Measurements from ENCODE around the gene CTSE. TPM values are rescaled to one million over a fixed set of nuclear protein-coding genes. Genes with fewer than 3 reads are reported as not detected.
"Not testable (repeated sequence)": the region's sequence is repeated elsewhere in the genome, so short reads cannot be mapped to it uniquely, and the experiment has no call there.

CTSE gene
- under 1 TPM in 1 of 8 experiments, not detected in 7; 0.76 TPM for total RNA-seq

GRCh38 chr1:206023695-206024094, at the start of gene CTSE:
Gene CTSE (minus strand): TSS chr1:206023895. CDS start chr1:206023791, 104 bp downstream.
- no peak within 1 kb of the TSS for H3K27ac ChIP-seq
- no peak within 1 kb of the TSS for H3K4me3 ChIP-seq
- H3K4me1 ChIP-seq (replicated peaks in 1 of 2): no peaks in the 10 kb centered on the region
- in situ Hi-C loops (cut with MboI; ENCODE audit: low pct_unique_long_range_greater_than_20kb in 2 of 9, low sequenced_read_pairs in 9 of 9, unreplicated experiment in 9 of 9): loop anchor here in 2 of 9 experiments (10.0 kb wide), 1 partner anchor 81 kb away; no protein-coding TSS in a partner anchor
- no peak for ATAC-seq (replicated peaks in 6 of 8)
- 55 to 95% (median 81%) methylated on average over 2 to 8 of the region's 11 CpGs; no CpG with 5 or more reads in 3 of the 10 experiments for WGBS, 10 experiments

DNA sequence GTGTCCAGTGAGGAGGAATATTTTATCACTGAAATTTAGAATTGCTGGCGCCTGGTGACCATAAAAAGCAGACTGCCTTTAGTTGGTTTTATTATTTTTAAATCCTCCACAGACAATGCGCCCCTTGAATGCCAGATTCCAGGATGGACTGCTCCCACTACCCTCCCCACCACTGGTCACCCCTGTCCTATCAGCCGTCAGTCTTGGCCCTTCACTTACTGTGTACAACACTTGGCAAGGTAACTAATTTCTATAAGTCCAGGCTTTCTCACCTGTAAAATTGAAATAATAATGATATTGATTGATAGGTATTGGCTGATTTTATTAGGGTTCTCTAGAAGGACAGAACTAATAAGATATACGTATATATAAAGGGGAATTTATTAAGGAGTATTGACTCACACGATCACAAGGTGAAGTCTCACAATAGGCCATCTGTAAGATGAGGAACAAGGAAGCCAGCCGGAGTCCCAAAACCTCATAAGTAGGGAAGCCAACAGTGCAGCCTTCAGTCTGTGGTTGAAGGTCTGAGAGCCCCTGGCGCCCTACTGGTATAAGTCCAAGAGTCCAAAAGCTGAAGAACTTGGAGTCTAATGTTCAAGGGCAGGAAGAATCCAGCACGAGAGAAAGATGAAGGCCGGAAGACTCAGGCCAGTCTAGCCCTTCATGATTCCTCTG, 47.1 kb upstream of the CTSE start:
- H3K27ac ChIP-seq: no peak overlapping the region
- H3K4me1 ChIP-seq (replicated peaks in 1 of 2): no peaks in the 10 kb centered on the region
- WGBS, 10 experiments: 49 to 100% (median 86%) methylated on average over 1 to 9 of the region's 9 CpGs
- no peak overlapping the region for H3K4me3 ChIP-seq
- ATAC-seq (replicated peaks in 6 of 8): no peak
- in situ Hi-C loops (cut with MboI; ENCODE audit: low pct_unique_long_range_greater_than_20kb in 2 of 9, low sequenced_read_pairs in 9 of 9, unreplicated experiment in 9 of 9): no loop called here

DNA sequence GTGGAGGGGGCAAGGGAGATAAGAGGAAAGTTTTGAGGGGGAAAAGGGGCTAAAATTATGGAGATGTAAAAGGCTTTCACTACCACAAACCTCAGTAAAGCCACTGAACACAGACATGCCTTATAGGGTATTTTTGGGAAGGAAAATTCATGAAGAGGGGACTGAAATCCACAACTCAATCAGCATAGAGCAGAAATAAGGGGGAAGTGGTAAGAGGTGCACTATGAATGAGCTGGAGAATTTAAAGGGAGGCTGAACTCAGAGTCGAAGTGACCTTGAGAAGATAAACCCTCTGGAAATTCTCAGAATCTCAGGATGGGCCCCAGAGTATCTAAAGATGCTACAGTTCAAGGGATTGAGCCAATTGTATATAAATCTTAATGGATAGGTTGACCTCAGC, 44.6 kb upstream of the CTSE start:
- ATAC-seq (replicated peaks in 6 of 8): no peak
- no peak overlapping the region for H3K27ac ChIP-seq
- in situ Hi-C loops (cut with MboI; ENCODE audit: low pct_unique_long_range_greater_than_20kb in 2 of 9, low sequenced_read_pairs in 9 of 9, unreplicated experiment in 9 of 9): no loop called here
- no peaks in the 10 kb centered on the region for H3K4me1 ChIP-seq (replicated peaks in 1 of 2)
- H3K4me3 ChIP-seq: no peak overlapping the region
- WGBS, 10 experiments: 0 to 85% (median 63%) methylated on average over 1 of the region's 1 CpG; no CpG with 5 or more reads in 3 of the 10 experiments

DNA sequence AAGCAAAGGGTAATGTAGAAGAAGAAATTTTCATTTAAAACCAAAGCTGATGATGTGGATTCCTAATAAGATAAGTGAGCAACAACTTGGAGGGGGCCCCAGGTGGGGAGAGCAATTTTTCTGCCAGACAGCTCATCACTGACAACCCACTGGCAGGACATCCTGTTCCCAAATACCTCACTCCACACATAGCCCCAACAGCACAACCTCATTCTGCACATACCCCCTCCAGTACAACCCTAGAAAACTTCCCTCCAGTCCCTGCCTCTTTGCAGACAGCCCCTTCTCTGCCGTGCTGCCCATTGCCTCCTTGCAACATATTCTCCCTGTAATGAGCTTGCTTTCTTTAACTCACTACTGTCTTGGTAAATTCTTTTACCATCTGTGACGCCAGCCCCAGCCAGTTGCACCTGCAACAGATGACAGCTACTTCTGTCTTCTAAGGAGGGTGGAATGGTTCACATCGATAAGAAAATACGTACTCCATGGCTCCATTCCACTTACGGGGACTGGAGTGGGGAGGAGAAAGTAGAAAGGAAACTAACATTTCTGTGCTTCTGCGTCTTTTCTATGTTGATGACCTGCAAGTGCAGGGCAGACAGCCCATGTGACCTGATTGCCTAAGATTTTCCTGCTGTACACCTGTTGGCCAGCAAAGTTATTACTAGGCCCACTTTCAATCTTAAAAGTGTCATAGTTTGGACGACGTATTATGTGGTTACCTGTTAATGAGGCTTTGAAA, 44.0 kb upstream of the CTSE start:
- Histone ChIP-seq H3K4me3 (no peak overlapping the region), H3K27ac (no peak overlapping the region), H3K4me1 (replicated peaks in 1 of 2) (no peaks in the 10 kb centered on the region)
- WGBS, 10 experiments: 43 to 100% (median 78%) methylated on average over 1 to 8 of the region's 8 CpGs; no CpG with 5 or more reads in 1 of the 10 experiments
- in situ Hi-C loops (cut with MboI; ENCODE audit: low pct_unique_long_range_greater_than_20kb in 2 of 9, low sequenced_read_pairs in 9 of 9, unreplicated experiment in 9 of 9): no loop called here
- ATAC-seq (replicated peaks in 6 of 8): no peak

- H3K4me3 ChIP-seq: no peak overlapping the region
- no peak overlapping the region for H3K27ac ChIP-seq
- ATAC-seq (replicated peaks in 6 of 8): peak; percentile 85 to 100 (median 94)
- no peaks in the 10 kb centered on the region for H3K4me1 ChIP-seq (replicated peaks in 1 of 2)
- in situ Hi-C loops (cut with MboI; ENCODE audit: low pct_unique_long_range_greater_than_20kb in 2 of 9, low sequenced_read_pairs in 9 of 9, unreplicated experiment in 9 of 9): no loop called here
- WGBS, 10 experiments: 67 to 87% (median 79%) methylated on average over 2 to 5 of the region's 6 CpGs; no CpG with 5 or more reads in 5 of the 10 experiments
These were observed 42.9 kb upstream of the CTSE start for GRCh38 chr1:206066479-206067171.

DNA sequence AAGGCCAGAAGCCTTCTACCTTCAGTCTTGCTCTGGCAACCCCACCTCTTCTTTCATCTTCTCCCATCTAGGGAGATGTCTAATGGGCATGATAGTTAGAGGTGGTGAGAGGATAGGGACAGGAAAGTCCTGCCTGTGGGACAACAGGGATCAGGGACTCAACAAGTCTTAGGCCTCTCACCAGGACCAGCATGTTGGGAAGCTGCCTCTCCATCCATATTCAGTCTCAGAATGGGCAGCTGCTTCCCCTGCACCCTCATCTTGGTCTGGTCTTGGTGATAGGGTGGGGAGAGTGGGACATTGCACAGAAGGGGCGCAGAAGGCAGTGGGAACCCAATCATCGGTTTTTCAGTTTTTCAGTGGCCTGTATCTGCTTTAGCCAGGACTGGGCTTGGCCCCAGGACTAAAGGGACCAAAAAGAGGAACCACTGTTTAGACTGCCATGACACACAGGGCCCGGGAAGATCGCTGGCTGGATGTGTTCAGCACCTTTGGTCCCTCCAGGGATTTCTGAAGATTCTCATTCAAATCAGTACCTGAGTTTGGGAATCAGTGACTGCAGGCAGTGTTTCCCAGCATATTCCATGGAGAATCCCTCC, 42.0 kb upstream of the CTSE start:
- in situ Hi-C loops (cut with MboI; ENCODE audit: low pct_unique_long_range_greater_than_20kb in 2 of 9, low sequenced_read_pairs in 9 of 9, unreplicated experiment in 9 of 9): no loop called here
- H3K27ac ChIP-seq: no peak overlapping the region
- WGBS, 10 experiments: 77 to 100% (median 93%) methylated on average over 1 to 3 of the region's 4 CpGs; no CpG with 5 or more reads in 3 of the 10 experiments
- no peaks in the 10 kb centered on the region for H3K4me1 ChIP-seq (replicated peaks in 1 of 2)
- no peak for ATAC-seq (replicated peaks in 6 of 8)
- no peak overlapping the region for H3K4me3 ChIP-seq

DNA sequence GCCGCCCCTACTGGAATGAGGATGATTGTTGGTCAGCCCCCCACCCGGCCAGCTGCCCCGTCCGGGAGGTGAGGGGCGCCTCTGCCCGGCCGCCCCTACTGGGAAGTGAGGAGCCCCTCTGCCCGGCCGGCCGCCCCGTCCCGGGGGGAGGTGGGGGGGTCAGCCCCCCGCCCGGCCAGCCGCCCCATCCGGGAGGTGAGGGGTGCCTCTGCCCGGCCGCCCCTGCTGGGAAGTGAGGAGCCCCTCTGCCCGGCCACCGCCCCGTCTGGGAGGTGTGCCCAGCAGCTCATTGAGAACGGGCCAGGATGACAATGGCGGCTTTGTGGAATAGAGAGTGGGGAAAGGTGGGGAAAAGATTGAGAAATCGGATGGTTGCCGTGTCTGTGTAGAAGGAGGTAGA, 40.8 kb upstream of the CTSE start:
- no CpG with 5 or more reads among the region's 25 CpGs for WGBS, 10 experiments
- H3K4me1 ChIP-seq (replicated peaks in 1 of 2); in situ Hi-C loops (cut with MboI; ENCODE audit: low pct_unique_long_range_greater_than_20kb in 2 of 9, low sequenced_read_pairs in 9 of 9, unreplicated experiment in 9 of 9); H3K4me3 ChIP-seq; ATAC-seq (replicated peaks in 6 of 8); H3K27ac ChIP-seq: not testable (repeated sequence)

- ATAC-seq (replicated peaks in 6 of 8); H3K27ac ChIP-seq; H3K4me1 ChIP-seq (replicated peaks in 1 of 2); in situ Hi-C loops (cut with MboI; ENCODE audit: low pct_unique_long_range_greater_than_20kb in 2 of 9, low sequenced_read_pairs in 9 of 9, unreplicated experiment in 9 of 9); H3K4me3 ChIP-seq: not testable (repeated sequence)
- WGBS, 10 experiments: no CpG with 5 or more reads among the region's 35 CpGs
These were observed 40.3 kb upstream of the CTSE start for GRCh38 chr1:206064001-206064400.

DNA sequence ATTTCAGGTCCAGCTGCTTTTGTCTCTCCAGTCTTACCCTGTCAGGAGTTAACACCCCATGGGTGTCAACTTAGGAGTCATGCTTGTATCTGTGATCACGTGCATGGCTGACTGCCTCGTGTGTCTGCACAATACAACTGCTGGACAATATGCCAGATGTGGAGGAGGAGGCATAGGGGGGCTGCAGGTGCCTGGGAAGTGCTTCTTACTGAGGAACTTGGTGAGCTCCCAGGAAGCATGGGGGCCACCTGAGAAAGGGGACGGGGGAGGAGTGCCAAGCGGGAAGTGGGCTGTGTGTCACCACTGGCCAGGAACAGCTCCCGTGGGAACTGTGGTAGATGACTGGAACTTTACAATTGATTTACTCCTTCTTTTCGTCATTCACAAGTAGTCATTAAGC, 38.8 kb upstream of the CTSE start:
- H3K27ac ChIP-seq: no peak overlapping the region
- H3K4me1 ChIP-seq (replicated peaks in 1 of 2): no peaks in the 10 kb centered on the region
- ATAC-seq (replicated peaks in 6 of 8): no peak
- 60 to 87% (median 82%) methylated on average over 1 to 6 of the region's 6 CpGs; no CpG with 5 or more reads in 4 of the 10 experiments for WGBS, 10 experiments
- no peak overlapping the region for H3K4me3 ChIP-seq
- in situ Hi-C loops (cut with MboI; ENCODE audit: low pct_unique_long_range_greater_than_20kb in 2 of 9, low sequenced_read_pairs in 9 of 9, unreplicated experiment in 9 of 9): no loop called here

DNA sequence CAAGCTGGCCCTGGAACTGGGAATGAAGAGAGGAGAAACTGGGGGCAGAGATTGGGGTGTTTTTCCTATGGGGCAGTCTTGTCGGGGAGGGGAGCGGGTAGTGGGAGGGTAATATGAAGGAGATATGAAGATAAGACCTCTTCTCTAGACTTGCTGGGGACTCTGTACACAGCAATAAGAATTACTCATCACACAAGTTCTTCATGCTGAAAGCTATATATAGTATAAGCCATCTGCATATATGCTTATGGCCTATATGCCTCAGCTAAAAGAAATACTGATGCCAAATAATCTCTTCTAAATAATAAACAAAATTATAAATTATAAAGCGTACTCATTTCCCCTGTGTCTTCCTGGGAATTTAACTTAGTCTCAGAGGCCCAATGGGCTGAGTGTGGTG, 37.1 kb upstream of the CTSE start:
- Histone ChIP-seq H3K4me3 (no peak overlapping the region), H3K27ac (no peak overlapping the region), H3K4me1 (replicated peaks in 1 of 2) (no peaks in the 10 kb centered on the region)
- ATAC-seq (replicated peaks in 6 of 8): peak in 3 of 8 experiments; percentile 43 to 85 (median 55)
- in situ Hi-C loops (cut with MboI; ENCODE audit: low pct_unique_long_range_greater_than_20kb in 2 of 9, low sequenced_read_pairs in 9 of 9, unreplicated experiment in 9 of 9): no loop called here
- WGBS, 10 experiments: 33 to 96% (median 89%) methylated on average over 1 to 3 of the region's 3 CpGs; no CpG with 5 or more reads in 4 of the 10 experiments

DNA sequence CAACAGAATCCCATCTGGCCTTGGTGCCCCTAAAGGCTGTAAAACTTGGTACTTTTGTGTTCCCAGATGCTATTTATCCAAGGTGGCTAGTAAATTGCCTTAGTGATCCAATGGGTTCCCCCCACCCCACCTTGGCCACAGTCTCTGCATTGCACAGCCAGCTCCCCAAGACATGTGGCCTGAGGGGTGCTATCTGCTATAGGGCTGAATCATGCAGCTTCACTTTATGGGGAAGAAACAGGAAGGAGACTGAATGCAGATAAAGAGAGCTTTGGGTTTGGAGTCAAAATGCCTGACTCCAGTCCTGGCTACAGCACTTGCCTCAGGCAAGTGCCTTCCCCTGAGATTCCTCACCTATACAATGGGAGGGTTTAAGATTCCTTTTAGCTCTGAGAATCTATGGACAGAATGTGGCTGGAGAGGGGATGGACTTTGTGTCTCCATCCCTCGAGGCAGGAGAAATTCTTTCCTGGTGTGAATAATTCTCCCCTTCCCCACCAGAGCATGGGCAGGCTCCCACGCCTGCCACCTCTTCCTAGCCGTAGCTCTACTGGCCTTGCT, 35.7 kb upstream of the CTSE start:
- WGBS, 10 experiments: 40 to 100% (median 87%) methylated on average over 1 to 3 of the region's 3 CpGs; no CpG with 5 or more reads in 5 of the 10 experiments
- no peak overlapping the region for H3K27ac ChIP-seq
- ATAC-seq (replicated peaks in 6 of 8): no peak
- in situ Hi-C loops (cut with MboI; ENCODE audit: low pct_unique_long_range_greater_than_20kb in 2 of 9, low sequenced_read_pairs in 9 of 9, unreplicated experiment in 9 of 9): no loop called here
- H3K4me1 ChIP-seq (replicated peaks in 1 of 2): no peaks in the 10 kb centered on the region
- no peak overlapping the region for H3K4me3 ChIP-seq

DNA sequence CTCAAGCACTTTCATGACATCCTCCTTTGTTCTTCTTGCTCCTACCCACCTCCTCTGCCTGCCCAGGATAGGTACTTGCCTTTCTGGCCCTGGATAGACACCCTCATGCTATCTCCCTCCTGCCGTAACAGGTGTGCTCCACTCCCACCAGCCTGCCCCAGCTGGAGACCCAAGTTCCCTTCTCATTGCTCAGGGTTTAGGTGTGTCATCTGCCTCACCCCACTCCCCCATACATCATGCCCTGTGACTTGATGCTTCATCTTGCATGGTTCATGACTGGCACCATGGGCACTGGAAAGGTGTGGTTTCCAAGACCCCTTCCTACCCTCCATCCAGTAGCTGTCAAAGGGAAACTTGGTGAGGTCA, 35.2 kb upstream of the CTSE start:
- no peak overlapping the region for H3K4me3 ChIP-seq
- no peak overlapping the region for H3K27ac ChIP-seq
- H3K4me1 ChIP-seq (replicated peaks in 1 of 2): no peaks in the 10 kb centered on the region
- in situ Hi-C loops (cut with MboI; ENCODE audit: low pct_unique_long_range_greater_than_20kb in 2 of 9, low sequenced_read_pairs in 9 of 9, unreplicated experiment in 9 of 9): no loop called here
- no peak for ATAC-seq (replicated peaks in 6 of 8)
- 40 to 100% (median 100%) methylated on average over 1 of the region's 1 CpG; no CpG with 5 or more reads in 5 of the 10 experiments for WGBS, 10 experiments

All from motor neuron (in vitro differentiated cells).